Activated CD4-positive, alpha-beta T cell treated with anti-CD3 and anti-CD28 coated beads, Interleukin-2, amount 50 U/mL, for 16 hours (primary cell): ENCODE measurements around the gene THRAP3.

Source experiments
- DNase-seq: peaks from one replicate; pipeline ENCODE4 v3.0.0-alpha.2; 2020

THRAP3 gene

GRCh38 chr1:36354486-36354885 is 130.2 kb downstream of the THRAP3 start:
- no peak for DNase-seq
